Bone marrow (tissue), 2 donors: ENCODE measurements around the gene PCGF5.
"Not testable (repeated sequence)": the region's sequence is repeated elsewhere in the genome, so short reads cannot be mapped to it uniquely, and the experiment has no call there.

Experiments used
- DNase-seq, 2 donors: peaks; one replicate each; lab custom pipeline; 2025; lab: John Stamatoyannopoulos, UW

Gene PCGF5

GRCh38 chr10:91220194-91220953 is at the start of gene PCGF5:
TSS of gene PCGF5 (plus strand) at chr10:91220663. CDS start at chr10:91222872, 2,209 bp downstream.
- DNase-seq, result peak; percentile 74 to 82

- no peak for DNase-seq
Observed at GRCh38 chr10:91171485-91171884, 49.0 kb upstream of the PCGF5 start.

GRCh38 chr10:91172348-91172747 is 48.1 kb upstream of the PCGF5 start:
- no peak for DNase-seq

GRCh38 chr10:91185239-91185875 is 35.1 kb upstream of the PCGF5 start:
- no peak for DNase-seq

GRCh38 chr10:91187156-91187555 is 33.3 kb upstream of the PCGF5 start:
- no peak for DNase-seq

- DNase-seq, result not testable (repeated sequence)
Observed at GRCh38 chr10:91188010-91188409, 32.5 kb upstream of the PCGF5 start.

GRCh38 chr10:91188889-91189288 is 31.6 kb upstream of the PCGF5 start:
- DNase-seq, result no peak

GRCh38 chr10:91190388-91190870 is 30.0 kb upstream of the PCGF5 start:
- no peak for DNase-seq

GRCh38 chr10:91190876-91191583 is 29.4 kb upstream of the PCGF5 start:
- no peak for DNase-seq

GRCh38 chr10:91191584-91191919 is 28.9 kb upstream of the PCGF5 start:
- no peak for DNase-seq

GRCh38 chr10:91194497-91195179 is 25.8 kb upstream of the PCGF5 start:
- DNase-seq, result peak in 1 of 2 donors; percentile 12

- DNase-seq, result no peak
Observed at GRCh38 chr10:91196268-91197048, 24.0 kb upstream of the PCGF5 start.

GRCh38 chr10:91197127-91197526 is 23.3 kb upstream of the PCGF5 start:
- DNase-seq, result no peak

- DNase-seq, result peak in 1 of 2 donors; percentile 32
Observed at GRCh38 chr10:91198781-91199180, 21.7 kb upstream of the PCGF5 start.

- no peak for DNase-seq
Observed at GRCh38 chr10:91200314-91201212, 19.9 kb upstream of the PCGF5 start.

GRCh38 chr10:91201213-91201996 is 19.1 kb upstream of the PCGF5 start:
- DNase-seq, result no peak

- DNase-seq, result no peak
Observed at GRCh38 chr10:91206427-91206826, 14.0 kb upstream of the PCGF5 start.

GRCh38 chr10:91206837-91207474 is 13.5 kb upstream of the PCGF5 start:
- DNase-seq, result no peak

GRCh38 chr10:91208642-91209041 is 11.8 kb upstream of the PCGF5 start:
- DNase-seq, result no peak
